ENCODE results near the gene CLDN1.

The CLDN1 gene, protein sequence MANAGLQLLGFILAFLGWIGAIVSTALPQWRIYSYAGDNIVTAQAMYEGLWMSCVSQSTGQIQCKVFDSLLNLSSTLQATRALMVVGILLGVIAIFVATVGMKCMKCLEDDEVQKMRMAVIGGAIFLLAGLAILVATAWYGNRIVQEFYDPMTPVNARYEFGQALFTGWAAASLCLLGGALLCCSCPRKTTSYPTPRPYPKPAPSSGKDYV

DNA sequence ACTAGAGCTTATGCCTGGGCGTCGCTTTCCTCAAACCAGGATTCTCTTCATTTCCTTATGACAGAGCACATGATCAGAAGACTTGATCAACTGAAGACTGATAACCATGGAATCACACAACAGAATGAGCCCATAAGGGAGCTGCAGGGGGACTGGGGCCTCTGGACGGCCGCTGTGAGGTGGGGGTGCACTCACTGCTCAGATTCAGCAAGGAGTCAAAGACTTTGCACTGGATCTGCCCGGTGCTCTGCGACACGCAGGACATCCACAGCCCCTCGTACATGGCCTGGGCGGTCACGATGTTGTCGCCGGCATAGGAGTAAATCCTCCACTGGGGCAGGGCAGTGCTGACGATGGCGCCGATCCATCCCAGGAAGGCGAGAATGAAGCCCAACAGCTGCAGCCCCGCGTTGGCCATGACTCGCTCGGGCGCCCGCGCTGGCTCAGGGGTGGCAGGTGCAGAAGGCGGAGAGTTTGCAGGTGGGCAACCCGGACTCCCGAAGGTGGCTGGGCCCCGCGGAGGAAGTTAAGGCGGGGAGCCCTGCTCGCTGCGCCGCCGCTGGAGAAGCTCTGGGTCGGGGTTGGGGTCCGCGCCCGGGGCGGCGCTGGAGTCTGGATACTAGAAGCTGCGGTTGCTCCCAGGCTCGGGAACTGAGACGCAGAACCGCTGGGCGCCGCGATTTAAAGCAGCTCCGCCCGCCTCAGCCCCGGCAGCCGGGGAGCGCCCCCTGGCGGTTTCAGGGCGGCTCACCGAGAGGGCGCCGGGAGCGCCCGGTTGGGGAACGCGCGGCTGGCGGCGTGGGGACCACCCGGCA is at the start of gene CLDN1:
Gene CLDN1, minus strand, starts transcription at position 658 of the 815 bp plus-strand sequence. Its CDS starts 240 bp downstream, at position 418.
- DNase-seq (ENCODE audit: low read depth) = peak; percentile 43

DNA sequence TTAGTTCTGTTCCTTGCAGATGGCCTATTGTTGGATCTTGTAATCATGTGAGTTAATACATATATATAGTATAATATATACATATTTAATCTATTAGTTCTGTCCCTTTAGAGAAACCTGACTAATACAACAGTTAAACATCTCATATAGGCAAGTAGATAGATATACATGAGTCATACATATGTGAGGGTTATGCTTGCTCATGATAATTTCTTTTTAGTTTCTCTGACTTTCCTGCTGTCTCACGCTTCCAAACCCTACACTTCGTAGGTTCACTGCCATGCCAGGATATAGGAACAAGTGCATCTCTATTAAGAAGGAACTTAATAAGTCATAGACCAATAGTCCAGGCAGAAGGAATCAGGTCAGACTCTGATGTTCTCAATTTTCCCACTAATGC is 48.9 kb upstream of the CLDN1 start:
- no peak for DNase-seq (ENCODE audit: low read depth)

DNA sequence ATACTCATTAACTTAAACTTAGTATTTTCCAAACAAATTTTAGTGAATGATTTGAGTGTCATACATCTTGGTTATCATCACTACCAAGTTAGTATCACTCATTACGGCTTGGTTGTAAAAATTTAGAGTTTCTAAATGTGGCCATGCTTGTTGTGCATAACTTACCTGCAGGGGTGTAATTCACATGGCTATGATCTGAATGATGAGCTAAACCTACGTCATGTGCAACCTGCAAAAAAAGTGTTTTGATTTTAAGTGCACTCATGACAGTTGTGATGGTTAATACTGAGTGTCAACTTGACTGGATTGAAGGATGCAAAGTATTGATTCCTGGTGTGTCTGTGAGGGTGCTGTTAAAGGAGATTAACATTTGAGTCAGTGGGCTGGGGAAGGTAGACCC is 48.1 kb upstream of the CLDN1 start:
- DNase-seq (ENCODE audit: low read depth) = no peak

DNA sequence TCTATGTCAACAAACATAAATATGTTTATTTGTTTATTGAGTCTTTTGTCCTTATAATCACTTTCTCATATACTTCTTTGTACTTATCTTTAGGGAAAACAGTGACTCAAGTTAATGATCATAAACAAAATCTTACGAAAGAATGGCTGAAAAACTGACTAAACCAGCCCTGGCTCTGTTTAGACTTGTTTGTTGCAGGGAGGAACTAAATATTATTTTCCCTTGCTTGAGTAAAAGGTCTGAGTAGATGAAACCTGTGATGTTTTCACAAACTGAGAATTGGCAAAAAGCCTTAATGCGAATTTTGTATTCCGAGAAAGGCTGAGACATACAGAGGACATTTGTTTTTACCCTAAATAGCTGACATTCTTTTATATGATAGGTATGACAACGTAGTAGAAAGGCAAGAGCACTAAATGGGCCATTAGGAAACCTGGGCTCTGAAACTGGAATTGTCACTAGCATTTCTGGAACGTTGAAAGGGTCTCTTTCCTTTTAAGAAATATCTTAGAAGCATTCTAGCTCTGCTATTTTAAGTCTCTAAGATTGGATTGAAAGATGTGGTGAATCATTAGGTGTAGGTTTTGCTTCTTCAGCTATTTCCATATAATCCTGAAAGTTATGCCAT is 47.5 kb upstream of the CLDN1 start:
- DNase-seq (ENCODE audit: low read depth) = no peak

DNA sequence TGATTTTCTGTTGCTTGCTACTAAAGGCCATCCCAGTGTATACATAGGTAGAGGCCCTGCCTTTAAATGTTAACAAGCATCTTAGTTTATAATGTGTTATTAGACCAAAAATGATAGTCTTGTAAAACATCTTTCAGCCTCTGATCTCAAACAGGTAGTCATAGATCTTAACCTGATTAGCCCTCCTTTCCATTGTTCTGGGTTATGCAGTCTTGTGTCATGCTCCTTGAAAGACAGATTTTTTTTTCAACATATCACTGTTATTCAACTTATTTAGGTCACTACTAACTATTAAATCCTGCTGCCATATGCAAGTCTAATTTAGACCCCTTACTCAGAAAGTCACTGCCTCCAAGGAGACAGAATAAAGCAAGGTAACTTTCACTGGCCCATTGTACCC is 46.6 kb upstream of the CLDN1 start:
- no peak for DNase-seq (ENCODE audit: low read depth)

DNA sequence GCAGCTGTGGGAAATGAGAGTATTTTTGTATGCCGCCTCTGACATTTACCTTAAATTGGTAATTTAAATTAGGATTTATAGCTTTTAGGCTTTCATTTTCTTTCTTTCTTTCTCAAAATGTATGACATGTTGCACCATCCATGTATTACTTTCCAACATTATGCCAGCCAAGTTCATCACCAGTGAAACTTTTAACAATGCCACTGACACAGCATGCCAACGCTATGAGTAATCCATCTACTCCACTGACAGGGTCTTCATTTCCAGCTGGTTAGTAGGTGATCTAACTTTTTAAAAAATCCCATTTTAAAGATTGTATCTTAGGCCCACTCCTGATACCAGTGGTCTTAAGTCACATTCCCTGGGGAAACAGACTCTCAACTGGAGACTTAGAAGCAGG is 43.9 kb upstream of the CLDN1 start:
- DNase-seq (ENCODE audit: low read depth) = no peak

DNA sequence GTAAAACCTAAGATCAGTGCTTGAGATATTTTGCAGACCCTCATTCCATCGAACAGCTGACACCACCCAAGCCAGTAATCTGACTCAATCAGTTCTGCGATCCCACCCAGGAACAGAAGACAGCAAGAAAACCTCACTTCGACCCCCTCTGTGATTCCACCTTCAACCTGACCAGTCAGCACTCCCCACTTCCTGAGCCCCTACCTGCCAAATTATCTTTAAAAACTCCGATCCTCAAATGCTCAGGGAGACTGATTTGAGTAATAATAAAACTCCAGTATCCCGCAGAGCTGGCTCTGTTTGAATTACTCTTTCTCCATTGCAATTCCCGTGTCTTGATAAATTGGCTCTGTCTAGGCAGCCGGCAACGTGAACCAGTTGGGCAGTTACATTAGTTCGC is 40.0 kb upstream of the CLDN1 start:
- DNase-seq (ENCODE audit: low read depth) = no peak

DNA sequence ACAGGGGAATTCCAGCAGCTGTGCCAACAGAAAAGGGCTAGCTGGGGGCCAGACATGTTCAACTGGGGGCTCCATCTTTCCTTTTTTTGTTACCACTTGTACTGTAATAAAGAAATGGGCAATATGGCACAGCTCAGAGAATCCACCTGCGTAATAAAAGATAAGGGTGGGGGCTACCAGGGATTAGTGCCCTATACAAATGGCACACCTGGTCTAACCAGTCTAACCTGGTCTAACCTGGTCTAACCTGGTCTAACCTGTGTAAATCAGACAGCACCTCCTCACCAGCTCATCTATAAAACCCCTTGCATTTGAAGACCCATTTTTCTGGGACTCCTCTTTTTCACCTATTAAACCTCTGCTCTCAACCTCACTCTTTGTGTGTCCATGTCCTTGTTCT is 39.5 kb upstream of the CLDN1 start:
- no peak for DNase-seq (ENCODE audit: low read depth)

DNA sequence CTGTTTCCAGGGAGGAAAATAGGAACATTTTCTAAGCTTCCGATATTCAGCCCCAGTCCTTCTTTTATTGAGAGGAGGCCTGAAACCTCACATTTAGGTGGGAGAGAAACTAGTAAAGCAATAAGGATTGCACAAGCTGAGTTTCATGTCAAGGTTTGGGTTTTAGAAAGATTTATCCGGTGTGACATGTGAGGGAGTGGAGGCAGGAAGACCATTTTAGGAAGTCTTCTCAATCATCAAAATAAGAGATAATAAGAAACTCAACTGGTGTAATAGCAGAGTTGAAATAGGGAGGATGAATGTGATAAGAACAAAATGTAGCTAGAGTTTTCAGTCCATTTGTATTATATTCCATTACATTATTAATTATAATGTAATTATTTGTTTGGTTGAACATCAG is 38.0 kb upstream of the CLDN1 start:
- DNase-seq (ENCODE audit: low read depth) = no peak

DNA sequence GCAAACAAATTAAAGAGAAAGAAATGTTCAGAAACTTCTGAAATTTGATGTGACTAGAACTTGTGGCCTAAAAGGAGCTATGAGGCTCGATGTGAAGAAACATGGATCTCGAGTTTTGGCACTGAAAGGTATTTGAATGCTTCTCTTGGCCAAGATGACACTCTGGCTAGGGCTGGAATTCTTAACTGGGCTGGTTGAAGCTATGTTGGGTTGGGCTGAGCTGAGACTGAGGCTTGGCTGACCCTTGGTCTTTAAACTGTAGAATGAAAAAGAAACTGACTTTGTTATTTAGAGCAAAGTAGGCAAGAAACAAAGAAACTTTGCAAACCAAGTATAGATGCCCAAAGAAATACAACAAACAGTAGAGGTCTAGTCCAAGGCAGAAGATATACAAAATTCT is 37.6 kb upstream of the CLDN1 start:
- DNase-seq (ENCODE audit: low read depth) = no peak

DNA sequence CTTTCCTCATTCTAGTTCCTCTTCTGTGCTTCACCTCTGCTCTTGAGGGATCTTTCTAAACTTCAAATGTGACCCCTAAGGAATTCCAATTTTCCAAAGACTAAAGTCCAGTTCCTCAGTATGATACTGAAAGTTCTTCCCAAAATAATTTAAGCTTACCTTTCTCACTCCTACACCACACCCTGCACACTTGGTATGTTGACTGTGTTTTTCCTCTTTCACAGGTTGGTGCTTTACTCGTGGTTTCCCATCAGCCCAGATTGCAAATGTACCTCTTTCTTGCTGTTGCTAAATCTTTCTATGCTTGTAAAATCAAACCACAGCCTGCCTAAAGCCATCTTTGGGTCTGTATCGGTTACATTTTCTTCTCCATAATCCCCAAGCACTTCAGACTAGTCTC is 35.2 kb upstream of the CLDN1 start:
- DNase-seq (ENCODE audit: low read depth) = no peak

DNA sequence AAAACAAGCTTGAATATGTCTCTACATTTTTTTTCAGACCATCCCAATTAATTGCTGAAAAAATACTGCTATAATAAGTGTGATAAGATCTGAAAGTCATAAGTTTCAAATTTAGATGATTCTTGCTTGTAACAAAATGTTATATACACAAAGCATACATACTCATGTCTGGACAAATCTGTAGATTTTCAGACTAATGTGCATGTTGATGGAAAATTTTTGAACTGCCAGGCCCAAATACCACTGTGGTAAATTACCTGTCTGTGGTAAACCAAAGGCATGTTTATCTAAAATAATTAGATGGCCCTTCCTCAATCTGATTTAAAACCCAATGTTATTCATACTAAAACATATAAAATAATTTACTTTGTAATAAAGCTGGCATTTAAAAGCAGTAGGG is 34.0 kb upstream of the CLDN1 start:
- DNase-seq (ENCODE audit: low read depth) = no peak

DNA sequence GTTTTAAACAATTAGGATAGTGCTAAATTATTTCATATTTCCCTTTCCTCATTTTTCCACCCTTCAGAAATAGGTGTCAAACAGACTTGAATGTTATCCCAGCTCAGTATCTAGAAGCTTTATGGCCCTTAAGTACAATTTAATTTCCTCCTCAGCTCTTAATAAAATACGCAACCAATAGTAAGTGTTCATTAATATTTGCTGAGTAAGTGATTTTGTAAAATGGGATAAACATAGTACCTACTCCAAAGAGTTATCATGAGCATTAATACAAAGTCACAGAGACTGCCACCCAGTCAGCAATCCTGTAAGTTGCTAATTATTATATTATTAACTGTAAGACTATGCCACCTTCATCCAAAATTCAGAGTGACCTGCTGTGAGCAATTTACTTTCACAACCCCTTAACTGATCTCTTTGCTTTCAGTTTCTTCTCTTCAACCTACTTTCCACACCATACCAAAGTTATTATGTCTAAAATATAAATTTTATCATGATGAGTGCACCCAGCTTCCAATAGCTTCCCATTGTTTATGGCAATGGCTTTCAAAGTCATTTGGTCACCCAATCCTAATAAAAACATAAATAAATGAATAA is 30.7 kb upstream of the CLDN1 start:
- no peak for DNase-seq (ENCODE audit: low read depth)

DNA sequence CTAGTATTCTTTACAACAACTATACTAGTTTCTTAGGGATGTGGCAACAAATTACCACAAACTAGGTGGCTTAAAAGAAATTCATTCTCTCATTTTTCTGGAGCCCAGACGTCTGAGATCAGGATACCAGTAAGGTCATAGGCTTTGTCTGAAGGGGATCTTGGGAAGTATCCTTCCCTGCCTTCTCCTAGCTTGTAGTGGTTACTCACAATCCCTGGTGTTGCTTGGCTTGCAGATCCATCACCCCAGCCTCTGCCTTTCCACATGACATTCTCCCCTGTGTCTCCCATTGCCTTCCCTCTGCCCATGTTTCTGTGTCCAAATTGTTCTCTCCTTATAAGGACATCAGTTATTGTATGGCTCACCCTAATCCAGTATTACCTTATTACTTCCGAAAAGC is 24.3 kb upstream of the CLDN1 start:
- no peak for DNase-seq (ENCODE audit: low read depth)

DNA sequence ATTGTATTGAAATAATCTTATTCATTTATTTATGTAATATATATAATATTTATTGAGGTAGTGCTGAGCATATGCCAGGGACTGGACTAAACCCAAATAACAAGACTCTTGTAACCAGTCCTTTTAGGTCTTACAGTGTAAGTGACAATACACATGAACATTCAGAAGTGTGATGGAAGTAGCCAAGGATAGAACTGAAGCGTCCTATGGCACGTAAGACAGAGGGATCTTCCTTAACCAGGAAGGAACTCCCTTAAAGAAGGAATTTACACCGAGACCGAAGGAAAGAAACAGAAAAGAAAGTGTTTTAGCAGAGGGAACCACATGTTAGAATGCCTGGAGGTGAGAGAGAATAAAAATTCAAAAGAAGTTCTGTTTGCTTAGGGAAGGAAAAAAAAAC is 23.6 kb upstream of the CLDN1 start:
- DNase-seq (ENCODE audit: low read depth) = no peak

DNA sequence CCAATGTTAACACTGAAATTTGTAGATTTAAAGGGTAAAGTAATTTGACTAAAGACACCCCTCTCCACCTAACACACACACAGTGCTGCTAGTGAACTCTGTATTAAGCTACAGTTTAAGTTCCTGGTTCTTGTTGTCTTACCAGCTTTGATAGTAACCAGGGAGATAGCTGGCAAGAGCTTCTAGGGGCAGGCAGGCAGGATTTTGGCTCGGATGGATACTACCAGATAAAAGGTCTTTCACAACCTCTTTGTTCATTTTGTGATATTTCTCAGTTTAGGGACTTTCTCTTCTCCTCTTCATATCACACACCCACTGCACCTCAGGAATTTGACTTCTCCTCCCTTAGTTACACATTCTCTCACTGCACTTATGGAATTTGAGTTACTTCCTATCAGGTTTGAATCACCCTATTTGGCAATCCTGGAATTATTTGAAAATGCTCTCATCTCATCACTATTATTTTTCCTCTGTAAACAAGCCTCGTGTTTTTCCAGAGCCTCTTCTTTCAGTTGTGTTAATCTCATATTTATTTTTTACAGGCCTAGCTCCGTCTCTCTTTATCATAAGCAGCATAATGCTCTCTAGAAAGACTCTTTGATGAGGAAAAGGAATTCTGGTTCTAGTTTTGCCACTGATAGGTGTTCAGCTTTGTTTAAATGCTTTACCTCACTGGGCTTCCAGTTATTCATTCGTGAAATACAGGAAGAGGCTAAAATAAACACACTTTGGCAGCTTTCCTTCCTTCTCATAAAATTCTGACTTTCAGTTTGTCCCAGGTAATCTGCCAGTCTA is 23.0 kb upstream of the CLDN1 start:
- peak; percentile 62 for DNase-seq (ENCODE audit: low read depth)

DNA sequence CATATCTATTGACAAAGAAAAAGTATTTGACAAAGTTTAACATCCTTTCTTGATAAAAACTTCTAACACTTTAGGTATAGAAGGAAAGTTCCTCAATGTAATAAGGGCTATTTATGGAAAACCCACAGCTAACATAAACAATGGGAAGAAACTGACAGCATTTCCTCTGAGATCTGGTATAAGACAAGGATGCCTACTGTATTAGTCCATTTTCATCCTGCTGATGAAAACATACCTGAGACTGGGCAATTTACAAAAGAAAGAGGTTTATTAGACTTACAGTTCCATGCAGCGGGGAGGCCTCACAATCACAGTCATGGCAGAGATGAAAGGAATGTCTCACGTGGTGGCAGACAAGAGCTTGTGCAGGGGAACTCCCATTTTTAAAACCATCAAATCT is 17.8 kb upstream of the CLDN1 start:
- DNase-seq (ENCODE audit: low read depth) = no peak

DNA sequence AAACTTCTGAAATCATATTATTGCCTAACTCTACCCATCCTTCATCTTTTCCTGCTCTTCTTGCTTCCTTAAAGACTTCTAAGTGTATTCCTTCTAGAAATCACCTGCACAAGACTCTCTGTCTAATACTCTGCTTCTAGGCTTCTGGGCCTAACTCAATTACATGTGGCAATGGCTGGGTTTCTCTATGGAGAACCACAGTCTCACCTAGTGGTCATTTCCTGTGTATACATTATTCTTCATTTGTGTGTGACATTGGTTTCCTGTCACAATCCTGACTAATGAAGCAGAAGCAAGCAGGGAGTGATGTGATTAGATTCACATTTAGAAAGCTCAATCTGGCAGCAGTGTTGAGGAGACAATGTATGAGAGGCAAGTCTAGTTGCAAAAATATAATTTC is 16.9 kb upstream of the CLDN1 start:
- DNase-seq (ENCODE audit: low read depth) = no peak

DNA sequence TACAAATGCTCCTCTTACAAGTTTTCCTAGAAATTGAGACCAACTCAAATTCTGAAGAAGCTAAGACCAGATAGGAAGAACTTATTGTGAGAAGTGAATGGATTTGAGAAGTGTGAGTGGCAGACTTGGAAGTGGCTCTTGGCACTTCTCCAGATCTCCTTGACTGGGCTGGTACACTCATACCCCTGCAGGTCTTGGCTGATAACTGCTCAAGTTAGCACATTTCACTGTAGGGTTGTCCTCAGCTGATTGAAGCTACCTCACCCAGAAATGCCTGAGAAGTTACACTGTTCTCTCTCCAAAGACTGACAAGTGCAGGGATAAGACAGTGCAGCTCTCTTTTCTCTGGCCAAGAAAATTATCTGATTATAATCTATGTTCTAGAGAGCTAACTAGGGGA is 16.5 kb upstream of the CLDN1 start:
- DNase-seq (ENCODE audit: low read depth) = no peak

DNA sequence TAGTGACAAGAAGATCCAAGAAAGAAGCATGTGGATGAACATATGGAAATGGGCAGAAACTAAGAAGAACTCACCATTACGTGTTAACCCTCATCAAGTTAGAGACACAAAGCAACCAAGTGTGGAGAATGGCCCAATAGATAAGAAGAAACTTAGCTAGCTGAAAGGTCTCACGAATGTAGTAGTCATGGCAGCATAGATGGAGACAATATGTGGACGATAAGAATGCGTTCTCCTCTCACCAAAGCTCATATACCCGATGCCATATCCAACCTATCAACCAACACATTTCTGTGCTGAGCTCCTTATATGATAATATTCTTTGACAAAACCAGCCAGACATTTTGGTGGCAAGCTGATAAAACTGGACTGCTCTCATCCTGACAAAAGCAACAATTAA is 15.1 kb upstream of the CLDN1 start:
- DNase-seq (ENCODE audit: low read depth) = no peak

DNA sequence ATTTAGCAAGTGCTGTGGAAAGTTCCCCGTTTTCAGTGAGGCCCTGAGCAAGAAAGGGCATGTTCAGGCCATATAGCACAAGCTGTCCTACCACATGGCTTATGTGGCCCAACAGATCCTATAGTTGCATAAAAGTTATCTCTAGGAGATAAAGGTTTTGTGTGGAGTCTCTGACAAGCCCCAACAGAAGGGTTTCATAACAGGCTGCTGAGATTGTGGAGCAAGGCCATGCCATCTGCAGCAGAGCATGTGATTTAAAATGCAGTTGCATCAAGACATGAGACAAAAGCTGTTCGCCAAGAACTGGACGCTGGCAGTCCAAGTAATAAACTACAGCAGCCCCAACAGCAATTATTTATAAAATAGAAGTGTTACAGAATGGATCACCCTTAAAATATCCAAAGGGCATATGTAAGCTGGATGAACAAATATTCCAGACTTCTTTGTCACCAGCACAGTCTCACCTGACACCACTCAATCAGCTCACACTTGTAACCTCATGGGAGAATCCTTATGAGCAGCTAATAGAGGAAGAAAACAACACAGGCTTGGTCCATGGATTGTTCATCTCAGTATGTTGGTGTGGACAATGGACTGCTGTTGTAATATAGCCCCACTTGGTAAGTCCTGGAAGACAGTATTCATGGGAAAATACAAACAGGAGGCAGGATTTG is 14.4 kb upstream of the CLDN1 start:
- no peak for DNase-seq (ENCODE audit: low read depth)

DNA sequence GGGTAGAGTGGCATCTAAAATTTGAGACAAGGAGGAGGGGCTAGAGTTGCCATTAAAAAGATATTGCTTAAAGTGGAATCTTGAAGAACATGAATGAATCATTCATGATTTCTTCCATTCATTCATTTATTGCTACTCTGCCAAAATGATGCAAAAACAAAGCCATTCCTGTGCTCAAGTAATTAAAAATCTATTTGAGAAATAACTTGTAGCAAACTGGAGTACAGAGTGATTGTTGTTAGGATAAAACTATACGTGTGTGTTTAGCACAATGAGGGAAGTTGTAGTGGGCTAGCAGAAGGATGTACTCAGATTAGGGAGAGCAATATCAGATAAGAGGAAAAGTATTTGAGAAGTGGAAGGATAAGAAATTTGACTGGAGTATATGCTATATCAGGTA is 11.7 kb upstream of the CLDN1 start:
- no peak for DNase-seq (ENCODE audit: low read depth)

All from GM04504 (cell line).